HG03432 (cell line): ENCODE results near the gene AMY2A.
"Not testable (repeated sequence)": the region's sequence is repeated elsewhere in the genome, so short reads cannot be mapped to it uniquely, and the experiment has no call there.

Experiments
- ATAC-seq: cut with Tn5 transposase; IDR thresholded peaks from one replicate; pipeline ENCODE4 v1.9.1; 2021; ENCODE audit warnings: mild to moderate bottlenecking, moderate library complexity; ENCODE audit not compliant: unreplicated experiment

The AMY2A gene

GRCh38 chr1:103616994-103617477 lies at the start of gene AMY2A:
AMY2A (plus strand) TSS chr1:103617427; CDS start chr1:103617441, 14 bp downstream.
- not testable (repeated sequence) for ATAC-seq

GRCh38 chr1:103569493-103569892 lies 47.7 kb upstream of the AMY2A start:
- ATAC-seq = no peak

- ATAC-seq = not testable (repeated sequence)
Measured at GRCh38 chr1:103571289-103571688, 45.9 kb upstream of the AMY2A start, which contains the start of gene AMY2B. AMY2B (plus strand) TSS chr1:103571589; CDS start chr1:103571603, 14 bp downstream.

- peak; percentile 49 for ATAC-seq
Measured at GRCh38 chr1:103576065-103576464, 41.2 kb upstream of the AMY2A start.

- not testable (repeated sequence) for ATAC-seq
Measured at GRCh38 chr1:103576784-103577183, 40.4 kb upstream of the AMY2A start.

- ATAC-seq = no peak
Measured at GRCh38 chr1:103582464-103582863, 34.8 kb upstream of the AMY2A start.

- ATAC-seq = no peak
Measured at GRCh38 chr1:103583887-103584286, 33.3 kb upstream of the AMY2A start.

- no peak for ATAC-seq
Measured at GRCh38 chr1:103584537-103584936, 32.7 kb upstream of the AMY2A start.

GRCh38 chr1:103602740-103603139 lies 14.5 kb upstream of the AMY2A start:
- ATAC-seq = not testable (repeated sequence)

GRCh38 chr1:103616362-103616761 lies 865 bp upstream of the AMY2A start:
- ATAC-seq = no peak

- not testable (repeated sequence) for ATAC-seq
Measured at GRCh38 chr1:103627436-103627835, 10.2 kb downstream of the AMY2A start.

GRCh38 chr1:103641194-103641593 lies 24.0 kb downstream of the AMY2A start:
- not testable (repeated sequence) for ATAC-seq

GRCh38 chr1:103643908-103644307 lies 26.7 kb downstream of the AMY2A start:
- ATAC-seq = not testable (repeated sequence)

- ATAC-seq = not testable (repeated sequence)
Measured at GRCh38 chr1:103650305-103650704, 33.1 kb downstream of the AMY2A start.

- not testable (repeated sequence) for ATAC-seq
Measured at GRCh38 chr1:103650889-103651288, 33.7 kb downstream of the AMY2A start.

- ATAC-seq = not testable (repeated sequence)
Measured at GRCh38 chr1:103654133-103654532, 36.9 kb downstream of the AMY2A start.

GRCh38 chr1:103655460-103655859 lies 38.2 kb downstream of the AMY2A start, which contains the start of gene AMY1A:
AMY1A (plus strand) TSS chr1:103655760; CDS start chr1:103656331, 571 bp downstream.
- ATAC-seq = not testable (repeated sequence)
